Measurements from ENCODE around the gene ACSF2. TPM values are rescaled to one million over a fixed set of nuclear protein-coding genes. Genes with fewer than 3 reads are reported as not detected.

ACSF2 gene
- total and polyA plus RNA-seq, 8 donors, result 16.1 to 172 (median 67.9) TPM

- Histone ChIP-seq H3K36me3 (peaks cover 0 to 49% (median 37%) of the 10 kb centered on the region in 4 donors), H3K4me1 (peaks cover 26 to 43% (median 36%) of the 10 kb centered on the region in 4 donors), H3K9me3 (no peaks in the 10 kb centered on the region), H3K27ac (peak overlapping the region; percentile 73 to 86 (median 78)), H3K27me3 (peaks cover 0 to 35% (median 12%) of the 10 kb centered on the region in 3 donors), H3K4me3 (no peak overlapping the region)
- DNase-seq, result no peak
- TF ChIP-seq POLR2A (IDR thresholded peaks at IDR 0.05) (no peak), CTCF (IDR thresholded peaks at IDR 0.05) (no peak), EP300 (IDR thresholded peaks at IDR 0.05) (no peak), POLR2AphosphoS5 (IDR thresholded peaks at IDR 0.05) (no peak)
- intact Hi-C loops (cut with DNase I; ENCODE audit: low total_unique reads), result no loop called here
- 78 to 89% (median 85%) methylated on average over 7 of the region's 7 CpGs for whole genome bisulfite sequencing, 5 donors
These were observed 41.3 kb downstream of the ACSF2 start for GRCh38 chr17:50467114-50467854.

GRCh38 chr17:50467855-50468303, 41.9 kb downstream of the ACSF2 start:
- no peak for TF ChIP-seq EP300 (IDR thresholded peaks at IDR 0.05)
- peaks cover 26 to 43% (median 36%) of the 10 kb centered on the region in 4 donors for H3K4me1 ChIP-seq
- no peak for DNase-seq
- peaks cover 0 to 35% (median 12%) of the 10 kb centered on the region in 3 donors for H3K27me3 ChIP-seq
- H3K36me3 ChIP-seq, result peaks cover 0 to 49% (median 36%) of the 10 kb centered on the region in 4 donors
- no peaks in the 10 kb centered on the region for H3K9me3 ChIP-seq
- 64 to 79% (median 77%) methylated on average over 10 to 13 of the region's 13 CpGs for WGBS, 5 donors
- H3K4me3 ChIP-seq, result no peak overlapping the region
- peak overlapping the region in 1 of 5 donors; percentile 75 for H3K27ac ChIP-seq
- intact Hi-C loops (cut with DNase I; ENCODE audit: low total_unique reads), result no loop called here

- H3K9me3 ChIP-seq, result no peaks in the 10 kb centered on the region
- WGBS, 5 donors, result 29 to 49% (median 33%) methylated on average over 41 to 71 of the region's 71 CpGs
- TF ChIP-seq POLR2AphosphoS5 (IDR thresholded peaks at IDR 0.05), result no peak
- H3K4me3 ChIP-seq, result peak within 1 kb of the TSS; percentile 33 to 42 (median 35)
- H3K36me3 ChIP-seq, result peaks cover 0 to 49% (median 37%) of the 10 kb centered on the region in 4 donors
- intact Hi-C loops (cut with DNase I; ENCODE audit: low total_unique reads), result no loop called here
- H3K27ac ChIP-seq, result peak within 1 kb of the TSS in 1 of 5 donors; percentile 75
- peak in 1 of 2 donors; percentile 66 for DNase-seq
- H3K4me1 ChIP-seq, result peaks cover 26 to 43% (median 36%) of the 10 kb centered on the region in 4 donors
- peaks cover 0 to 35% (median 12%) of the 10 kb centered on the region in 3 donors for H3K27me3 ChIP-seq
These were observed 42.5 kb downstream of the ACSF2 start, which contains the start of gene CHAD for GRCh38 chr17:50468304-50469207. TSS of gene CHAD (minus strand) at chr17:50468880. CDS start at chr17:50468813, 67 bp downstream.

GRCh38 chr17:50469208-50469605, 43.2 kb downstream of the ACSF2 start:
- WGBS, 5 donors, result 9 to 22% (median 12%) methylated on average over 27 to 37 of the region's 37 CpGs
- no peak overlapping the region for H3K27ac ChIP-seq

More at GRCh38 chr17:50469208-50469605, 43.2 kb downstream of the ACSF2 start:
- H3K4me3 ChIP-seq, result peak overlapping the region; percentile 33 to 42 (median 35)
- peaks cover 0 to 35% (median 12%) of the 10 kb centered on the region in 3 donors for H3K27me3 ChIP-seq
- peak in 1 of 2 donors; percentile 61 for DNase-seq
- intact Hi-C loops (cut with DNase I; ENCODE audit: low total_unique reads), result no loop called here
- TF ChIP-seq CTCF (IDR thresholded peaks at IDR 0.05), result no peak
- TF ChIP-seq POLR2A (IDR thresholded peaks at IDR 0.05), result no peak
- no peak for TF ChIP-seq EP300 (IDR thresholded peaks at IDR 0.05)
- TF ChIP-seq POLR2AphosphoS5 (IDR thresholded peaks at IDR 0.05), result no peak
- peaks cover 0 to 49% (median 42%) of the 10 kb centered on the region in 4 donors for H3K36me3 ChIP-seq
- peaks cover 29 to 43% (median 34%) of the 10 kb centered on the region in 4 donors for H3K4me1 ChIP-seq
- H3K9me3 ChIP-seq, result no peaks in the 10 kb centered on the region
